H1 (cell line): Measurements from ENCODE around the gene FKBP2. TPM values are rescaled to one million over a fixed set of nuclear protein-coding genes. Genes with fewer than 3 reads are reported as not detected.

Source experiments
- CTCF ChIA-PET: fragments of 300-600 bp; sonication (Branson Sonifier 250); formaldehyde crosslinking; loops from one replicate; lab custom pipeline; 2021; ENCODE audit not compliant: partially characterized antibody; lab: Charles Lee
- POLR2A ChIA-PET: fragments of 300-600 bp; sonication (Branson Sonifier 250); formaldehyde crosslinking; loops from one replicate; lab custom pipeline; 2021; ENCODE audit warnings: inconsistent platforms; ENCODE audit not compliant: partially characterized antibody; lab: Charles Lee
- DNase-seq, 2 experiments: peaks; one replicate each; pipeline versions ENCODE4 v3.0.0 to v3.0.0-alpha.2; 2010 to 2022; ENCODE audit warnings: low spot score in 2 of 2, low read depth in 1 of 2, mixed read lengths in 1 of 2
- FAIRE-seq: peaks from 2 replicates; lab custom pipeline; 2011; peaks lifted over from hg19 to GRCh38; lab: Jason Lieb, UNC
- H2AFZ ChIP-seq: 2 replicates; pipeline ENCODE4 v1.8.1; 2012; ENCODE audit warnings: low read length, inconsistent platforms
- H2AK5ac ChIP-seq: 2 replicates; pipeline ENCODE4 v1.6.1; 2013; ENCODE audit warnings: low read depth, low read length
- H2BK120ac ChIP-seq: replicated peaks from 2 replicates; pipeline ENCODE3; 2013; ENCODE audit warnings: low read depth, low read length, inconsistent platforms
- H2BK12ac ChIP-seq: 2 replicates; pipeline ENCODE4 v1.6.1; 2013; ENCODE audit warnings: low read depth, low read length
- H2BK15ac ChIP-seq: 2 replicates; pipeline ENCODE4 v1.6.1; 2013; ENCODE audit warnings: low read length
- H2BK20ac ChIP-seq: 2 replicates; pipeline ENCODE4 v1.6.1; 2013; ENCODE audit warnings: low read length
- H2BK5ac ChIP-seq: 2 replicates; pipeline ENCODE4 v1.6.1; 2013; ENCODE audit warnings: low read depth, low read length
- H3K14ac ChIP-seq: 2 replicates; pipeline ENCODE4 v1.6.1; 2013; ENCODE audit warnings: inconsistent platforms; ENCODE audit not compliant: insufficient read length
- H3K18ac ChIP-seq: 2 replicates; pipeline ENCODE4 v1.6.1; 2013; ENCODE audit warnings: low read length; ENCODE audit errors: extremely low read depth
- H3K23ac ChIP-seq: 2 replicates; pipeline ENCODE4 v1.6.1; 2013; ENCODE audit warnings: inconsistent platforms; ENCODE audit not compliant: insufficient read length
- H3K23me2 ChIP-seq: 2 replicates; pipeline ENCODE4 v1.6.1; 2013; ENCODE audit warnings: low read depth, low read length
- H3K27ac ChIP-seq: 2 replicates; pipeline ENCODE4 v1.6.1; 2011; ENCODE audit warnings: low read depth, low read length, inconsistent platforms
- H3K27me3 ChIP-seq, 4 experiments: replicated peaks in 1 of 4; 1 replicate in 1 of 4; 2 replicates in 3 of 4; pipeline versions ENCODE4 v1.6.1 to v1.8.1; 2011 to 2013; ENCODE audit warnings: low read length in 3 of 4, mild to moderate bottlenecking in 3 of 4, inconsistent platforms in 2 of 4, mixed read lengths in 2 of 4, moderate library complexity in 1 of 4; ENCODE audit not compliant: control insufficient read depth in 3 of 4, insufficient read depth in 3 of 4; ENCODE audit errors: extremely low read depth in 1 of 4
- H3K36me3 ChIP-seq, 4 experiments: 2 replicates each; pipeline versions ENCODE4 v1.6.1 to v1.8.1; 2011 to 2013; ENCODE audit warnings: mild to moderate bottlenecking in 4 of 4, low read length in 3 of 4, moderate library complexity in 2 of 4, control low read depth in 1 of 4, inconsistent platforms in 1 of 4; ENCODE audit not compliant: insufficient read depth in 4 of 4, control insufficient read depth in 2 of 4
- H3K4ac ChIP-seq: replicated peaks from 2 replicates; pipeline ENCODE3; 2013; ENCODE audit warnings: low read length, low read depth, mixed read lengths, inconsistent platforms; ENCODE audit not compliant: insufficient read length
- H3K4me1 ChIP-seq, 4 experiments: replicated peaks in 1 of 4; 1 replicate in 1 of 4; 2 replicates in 3 of 4; pipeline versions ENCODE4 v1.6.1 to v1.8.1; 2011 to 2013; ENCODE audit warnings: low read length in 3 of 4, inconsistent platforms in 2 of 4, mixed read lengths in 1 of 4; ENCODE audit not compliant: insufficient read depth in 4 of 4, control insufficient read depth in 3 of 4
- H3K4me2 ChIP-seq, 2 experiments: 2 replicates each; pipeline versions ENCODE4 v1.6.1 to v1.8.1; 2011 to 2013; ENCODE audit warnings: low read depth in 2 of 2, low read length in 2 of 2, control low read depth in 1 of 2, inconsistent platforms in 1 of 2, mild to moderate bottlenecking in 1 of 2; ENCODE audit not compliant: insufficient read depth in 1 of 2
- H3K4me3 ChIP-seq, 4 experiments: fragments of 200-600, 300-600 bp in 1 of 4; sonication (generic), shearing (Covaris generic), sonication (Bioruptor Twin) in 1 of 4; 2 replicates each; pipeline versions ENCODE4 v1.5.1 to v1.8.1; 2011 to 2016; ENCODE audit warnings: low read length in 4 of 4, low read depth in 3 of 4, control low read depth in 2 of 4, inconsistent platforms in 2 of 4, mild to moderate bottlenecking in 2 of 4, mixed read lengths in 1 of 4, moderate library complexity in 1 of 4; ENCODE audit not compliant: insufficient read depth in 2 of 4; ENCODE audit errors: extremely low read depth in 1 of 4
- H3K56ac ChIP-seq: replicated peaks from 2 replicates; pipeline ENCODE3; 2013; ENCODE audit warnings: low read depth, mild to moderate bottlenecking, mixed read lengths, low read length, inconsistent platforms; ENCODE audit not compliant: insufficient read length
- H3K79me1 ChIP-seq: 2 replicates; pipeline ENCODE4 v1.6.1; 2013; ENCODE audit warnings: low read depth, low read length, control low read depth
- H3K79me2 ChIP-seq, 2 experiments: 2 replicates each; pipeline versions ENCODE4 v1.6.1 to v1.8.1; 2012 to 2013; ENCODE audit warnings: low read length in 2 of 2, mild to moderate bottlenecking in 2 of 2, inconsistent platforms in 1 of 2; ENCODE audit not compliant: insufficient read depth in 2 of 2, control insufficient read depth in 1 of 2
- H3K9ac ChIP-seq, 4 experiments: replicated peaks in 1 of 4; 1 replicate in 1 of 4; 2 replicates in 3 of 4; pipeline versions ENCODE4 v1.6.1 to v1.8.1; 2011 to 2013; ENCODE audit warnings: low read depth in 3 of 4, low read length in 3 of 4, control low read depth in 2 of 4, mild to moderate bottlenecking in 2 of 4, moderate library complexity in 2 of 4, inconsistent platforms in 1 of 4; ENCODE audit errors: extremely low read depth in 1 of 4
- H3K9me3 ChIP-seq, 2 experiments: 2 replicates each; pipeline versions ENCODE4 v1.6.1 to v1.8.1; 2012 to 2013; ENCODE audit warnings: mild to moderate bottlenecking in 2 of 2, moderate library complexity in 2 of 2, control low read depth in 1 of 2, inconsistent platforms in 1 of 2, low read depth in 1 of 2, low read length in 1 of 2, mixed read lengths in 1 of 2; ENCODE audit not compliant: insufficient read depth in 2 of 2
- H4K20me1 ChIP-seq, 2 experiments: replicated peaks in 1 of 2; 2 replicates each; pipeline versions ENCODE3 to v1.8.1; 2011 to 2013; ENCODE audit warnings: inconsistent platforms in 2 of 2, low read length in 2 of 2, mild to moderate bottlenecking in 1 of 2; ENCODE audit not compliant: insufficient read depth in 2 of 2, control insufficient read depth in 1 of 2
- H4K5ac ChIP-seq: 2 replicates; pipeline ENCODE4 v1.6.1; 2013; ENCODE audit warnings: low read length, low read depth, mixed read lengths, inconsistent platforms; ENCODE audit not compliant: insufficient read length
- H4K8ac ChIP-seq: 2 replicates; pipeline ENCODE4 v1.8.0; 2013; ENCODE audit warnings: mild to moderate bottlenecking, moderate library complexity, low read length, inconsistent platforms; ENCODE audit not compliant: insufficient read depth; ENCODE audit errors: extremely low read depth
- H4K91ac ChIP-seq: replicated peaks from 2 replicates; pipeline ENCODE3; 2013; ENCODE audit warnings: low read length, mixed read lengths, inconsistent platforms; ENCODE audit not compliant: insufficient read length
- BACH1 ChIP-seq: IDR thresholded peaks from 2 replicates; pipeline ENCODE4 v1.6.1; 2012; ENCODE audit warnings: low read length, improper control_type of control experiment
- CHD1 ChIP-seq: IDR thresholded peaks from 2 replicates; pipeline ENCODE4 v1.6.1; 2012; ENCODE audit warnings: low read depth, low read length, improper control_type of control experiment
- CREB1 ChIP-seq: IDR thresholded peaks from 2 replicates; pipeline ENCODE4 v1.6.1; 2012; ENCODE audit warnings: inconsistent platforms
- EZH2 ChIP-seq: fragments of 200-600 bp; sonication (generic); IDR thresholded peaks from 2 replicates; pipeline ENCODE4 v1.7.1; 2012; ENCODE audit warnings: low read depth, mild to moderate bottlenecking, moderate library complexity, low read length, inconsistent platforms; ENCODE audit not compliant: severe bottlenecking
- RAD21 ChIP-seq, 2 experiments: IDR thresholded peaks in 1 of 2; conservative IDR thresholded peaks in 1 of 2; 2 replicates each; pipeline ENCODE4 v1.6.1; 2011; ENCODE audit warnings: low read depth in 2 of 2, low read length in 2 of 2, improper control_type of control experiment in 1 of 2, inconsistent platforms in 1 of 2, mild to moderate bottlenecking in 1 of 2, moderate library complexity in 1 of 2
- SIRT6 ChIP-seq: IDR thresholded peaks from one replicate; pipeline ENCODE4 v1.7.1; 2012; ENCODE audit warnings: low read length, inconsistent platforms
- SP1 ChIP-seq: IDR thresholded peaks from 2 replicates; pipeline ENCODE4 v1.6.1; 2011; ENCODE audit warnings: low read depth, low read length
- SP2 ChIP-seq: IDR thresholded peaks from 2 replicates; pipeline ENCODE4 v1.6.1; 2012; ENCODE audit warnings: mild to moderate bottlenecking, low read length, inconsistent platforms
- SP4 ChIP-seq: IDR thresholded peaks from 2 replicates; pipeline ENCODE4 v1.6.1; 2012; ENCODE audit warnings: low read length, inconsistent platforms
- TAF1 ChIP-seq: IDR thresholded peaks from 2 replicates; pipeline ENCODE4 v1.6.1; 2011; ENCODE audit warnings: mild to moderate bottlenecking, low read depth, low read length
- TEAD4 ChIP-seq: IDR thresholded peaks from 2 replicates; pipeline ENCODE4 v1.6.1; 2012; ENCODE audit warnings: low read depth, low read length, inconsistent platforms, mixed read lengths
- WGBS, 2 experiments: shearing (Covaris generic) in 1 of 2; methylation state at CpG; one replicate each; pipeline versions ENCODE4 v1.1.6 to v1.1.7; 2013 to 2015; ENCODE audit warnings: low lambda C conversion rate in 2 of 2, mixed read lengths in 2 of 2, inconsistent platforms in 1 of 2, low coverage in 1 of 2, missing lambda C conversion rate in 1 of 2; ENCODE audit not compliant: insufficient replicate concordance in 2 of 2, insufficient coverage in 1 of 2, insufficient read length in 1 of 2; ENCODE audit errors: extremely low coverage in 1 of 2, missing lambda C conversion rate in 1 of 2; 5-methylcytosine and 5-hydroxymethylcytosine counted together
- polyA plus RNA-seq, 7 experiments: library from polyadenylated mRNA; depleted of rRNA in 3 of 7; stranded (reverse) in 5 of 7; unstranded in 2 of 7; fragments of >200 nt in 5 of 7; fragments of 200-250 nt in 2 of 7; gene quantifications; 1 replicate in 5 of 7; 2 replicates in 1 of 7; 4 replicates in 1 of 7; pipeline versions ENCODE4 v1.2.1 to v1.2.3, GENCODE V29; 2011 to 2013; ENCODE audit warnings: missing spikeins in 2 of 7, mixed read lengths in 2 of 7
- total RNA-seq: library from RNA; stranded (reverse); fragmentation: NEBNext Ultra II Directional; extraction: Animal tissue kit (Norgen Biotek cat#: 25700); gene quantifications from 2 replicates; pipeline ENCODE4 v1.2.1, GENCODE V29; 2021

The FKBP2 gene
- total and polyA plus RNA-seq, 2 of the 8 experiments (the other 6 are each of a cell fraction or from before 2014, with no cell fraction given) = 41.7 to 52.5 TPM

GRCh38 chr11:64241241-64241490 lies 271 bp downstream of the FKBP2 start:
- no peak for FAIRE-seq

More at GRCh38 chr11:64241241-64241490, 271 bp downstream of the FKBP2 start:
- Histone ChIP-seq H3K36me3 (peaks cover 0 to 19% (median 7%) of the 10 kb centered on the region in 4 experiments; a peak in 4 of 8 replicates), H3K4me3 (peak overlapping the region; percentile 67 to 82 (median 78)), H4K20me1 (peaks cover 0 to 13% of the 10 kb centered on the region in 2 experiments), H4K91ac (peak overlapping the region; percentile 65), H2AK5ac (no peak overlapping the region), H3K4ac (no peak overlapping the region), H2BK20ac (no peak overlapping the region), H3K9me3 (no peaks in the 10 kb centered on the region), H4K8ac (peak overlapping the region; percentile 81; the same call in 1 of the 2 replicates), H3K4me2 (peak overlapping the region; percentile 82 to 85)
- TF ChIP-seq EZH2 (no peak), RAD21 (IDR thresholded peaks at IDR 0.05 in 1 of 2, conservative IDR thresholded peaks at IDR 0.05 in 1 of 2; ENCODE audit: low read depth in 2 of 2, low read length in 2 of 2) (no peak), TAF1 (no peak), TEAD4 (no peak), CHD1 (no peak), SP2 (no peak), SP4 (peak; percentile 22; the same call in 1 of the 2 replicates), BACH1 (no peak), SIRT6 (no peak), CREB1 (no peak), SP1 (0 out of 2 replicates have a peak, but pooled peaks have one; percentile 62)
- TF ChIP-seq, all 59 proteins: peak for 2
- Histone ChIP-seq H3K23me2 (peaks cover 16% of the 10 kb centered on the region), H4K5ac (no peak overlapping the region), H2AFZ (no peak overlapping the region), H3K14ac (no peak overlapping the region), H3K9ac (peak overlapping the region; percentile 72 to 85 (median 76)), H2BK15ac (no peak overlapping the region), H3K56ac (peak overlapping the region; percentile 57), H3K27ac (peak overlapping the region; percentile 87), H3K4me1 (peaks cover 0 to 18% (median 12%) of the 10 kb centered on the region in 4 experiments; a peak in 6 of 7 replicates), H3K23ac (no peak overlapping the region), H3K79me1 (peaks cover 6% of the 10 kb centered on the region), H2BK5ac (peak overlapping the region; percentile 88; the same call in 1 of the 2 replicates), H3K18ac (peak overlapping the region; percentile 99), H2BK12ac (no peak overlapping the region), H2BK120ac (no peak overlapping the region), H3K27me3 (no peaks in the 10 kb centered on the region), H3K79me2 (peaks cover 6 to 19% of the 10 kb centered on the region in 2 experiments; a peak in 3 of 4 replicates)
- no CpG with 5 or more reads among the region's 24 CpGs for WGBS, 2 experiments
- DNase-seq = peak in 1 of 2 experiments; percentile 100
- POLR2A ChIA-PET = interaction anchor here (0.7 to 13.1 kb wide), 7 partner anchors 7 to 63 kb away, joined by 3 to 352 read pairs (median 43); partner anchors contain the start of genes DNAJC4, NUDT22, PLCB3 and STIP1
- CTCF ChIA-PET = interaction anchor here (1.0 kb wide), 2 partner anchors 10 to 14 kb away, joined by 3 to 4 read pairs; partner anchors contain the start of gene NUDT22
